H9 (cell line): ENCODE results near the gene PLXNA4. TPM values are rescaled to one million over a fixed set of nuclear protein-coding genes. Genes with fewer than 3 reads are reported as not detected.

Experiments
- DNase-seq: peaks from one replicate; pipeline ENCODE4 v3.0.0-alpha.2; 2017
- H2AFZ ChIP-seq: one replicate; pipeline ENCODE4 v1.6.1; 2013; ENCODE audit warnings: mild to moderate bottlenecking, low read length, control low read depth, moderate library complexity
- H2AK5ac ChIP-seq: 2 replicates; pipeline ENCODE4 v1.6.1; 2013; ENCODE audit warnings: low read length, control low read depth, mixed read lengths; ENCODE audit not compliant: insufficient read length
- H2BK120ac ChIP-seq: one replicate; pipeline ENCODE4 v1.6.1; 2013; ENCODE audit warnings: low read depth, mild to moderate bottlenecking, low read length, control low read depth, inconsistent platforms; ENCODE audit not compliant: poor library complexity, severe bottlenecking
- H2BK12ac ChIP-seq: 2 replicates; pipeline ENCODE4 v1.6.1; 2013; ENCODE audit warnings: low read length, control low read depth, mixed read lengths, low read depth; ENCODE audit not compliant: insufficient read length
- H2BK15ac ChIP-seq: 2 replicates; pipeline ENCODE4 v1.6.1; 2013; ENCODE audit warnings: low read depth, low read length, control low read depth
- H2BK20ac ChIP-seq: one replicate; pipeline ENCODE4 v1.6.1; 2013; ENCODE audit warnings: low read depth, mild to moderate bottlenecking, low read length, control low read depth, inconsistent platforms; ENCODE audit not compliant: poor library complexity, severe bottlenecking
- H2BK5ac ChIP-seq: 2 replicates; pipeline ENCODE4 v1.6.1; 2013; ENCODE audit warnings: low read length, control low read depth, mixed read lengths; ENCODE audit not compliant: insufficient read length
- H3K14ac ChIP-seq: 2 replicates; pipeline ENCODE4 v1.6.1; 2013; ENCODE audit warnings: low read length, control low read depth; ENCODE audit not compliant: insufficient read depth
- H3K18ac ChIP-seq: 2 replicates; pipeline ENCODE4 v1.6.1; 2013; ENCODE audit warnings: low read depth, mild to moderate bottlenecking, mixed read lengths, low read length, control low read depth; ENCODE audit not compliant: insufficient read length
- H3K23ac ChIP-seq: 2 replicates; pipeline ENCODE4 v1.6.1; 2013; ENCODE audit warnings: low read length, control low read depth, mixed read lengths, low read depth; ENCODE audit not compliant: insufficient read length
- H3K23me2 ChIP-seq: 2 replicates; pipeline ENCODE4 v1.6.1; 2013; ENCODE audit warnings: low read depth, mild to moderate bottlenecking, mixed read lengths, low read length, control low read depth; ENCODE audit not compliant: insufficient read length, poor library complexity, severe bottlenecking
- H3K27ac ChIP-seq: 2 replicates; pipeline ENCODE4 v1.5.1; 2013; ENCODE audit warnings: low read length, control low read depth, mixed read lengths, low read depth; ENCODE audit not compliant: insufficient read length
- H3K27me3 ChIP-seq: 2 replicates; pipeline ENCODE4 v1.6.1; 2013; ENCODE audit warnings: low read length, control low read depth, inconsistent platforms; ENCODE audit not compliant: insufficient read depth
- H3K4ac ChIP-seq: 2 replicates; pipeline ENCODE4 v1.6.1; 2013; ENCODE audit warnings: low read depth, mild to moderate bottlenecking, control low read depth, inconsistent platforms, low read length, moderate library complexity
- H3K4me1 ChIP-seq: 2 replicates; pipeline ENCODE4 v1.6.1; 2013; ENCODE audit warnings: low read length, control low read depth, inconsistent platforms; ENCODE audit not compliant: insufficient read depth
- H3K4me2 ChIP-seq: 2 replicates; pipeline ENCODE4 v1.6.1; 2013; ENCODE audit warnings: low read length, control low read depth, mixed read lengths; ENCODE audit not compliant: insufficient read length, insufficient read depth
- H3K56ac ChIP-seq: 2 replicates; pipeline ENCODE4 v1.6.1; 2013; ENCODE audit warnings: low read depth, mild to moderate bottlenecking, mixed read lengths, low read length, control low read depth; ENCODE audit not compliant: insufficient read length
- H3K79me1 ChIP-seq: 2 replicates; pipeline ENCODE4 v1.6.1; 2013; ENCODE audit warnings: low read depth, mild to moderate bottlenecking, moderate library complexity, low read length, control low read depth, inconsistent platforms; ENCODE audit not compliant: insufficient read depth, poor library complexity, severe bottlenecking
- H3K79me2 ChIP-seq: 2 replicates; pipeline ENCODE4 v1.6.1; 2013; ENCODE audit warnings: low read length, control low read depth, inconsistent platforms; ENCODE audit not compliant: insufficient read depth
- H3K9ac ChIP-seq: 2 replicates; pipeline ENCODE4 v1.6.1; 2013; ENCODE audit warnings: low read length, control low read depth, mixed read lengths; ENCODE audit not compliant: insufficient read length; ENCODE audit errors: extremely low read depth
- H3K9me3 ChIP-seq: one replicate; pipeline ENCODE4 v1.6.1; 2013; ENCODE audit warnings: low read depth, low read length, inconsistent platforms; ENCODE audit not compliant: control insufficient read depth
- H3T11ph ChIP-seq: one replicate; pipeline ENCODE4 v1.6.1; 2013; ENCODE audit warnings: mild to moderate bottlenecking, low read length, control low read depth, inconsistent platforms
- H4K20me1 ChIP-seq: one replicate; pipeline ENCODE4 v1.6.1; 2013; ENCODE audit not compliant: control insufficient read depth, insufficient read length, insufficient read depth
- H4K5ac ChIP-seq: 2 replicates; pipeline ENCODE4 v1.6.1; 2013; ENCODE audit warnings: low read depth, mild to moderate bottlenecking, mixed read lengths, low read length, control low read depth; ENCODE audit not compliant: insufficient read length
- H4K8ac ChIP-seq: replicated peaks from 2 replicates; pipeline ENCODE4 v1.6.1; 2013; ENCODE audit warnings: low read length, control low read depth, mixed read lengths, low read depth; ENCODE audit not compliant: insufficient read length
- H4K91ac ChIP-seq: 2 replicates; pipeline ENCODE4 v1.6.1; 2013; ENCODE audit warnings: low read depth, mild to moderate bottlenecking, moderate library complexity, mixed read lengths, low read length, control low read depth; ENCODE audit not compliant: insufficient read length
- H3K27ac Mint-ChIP-seq, 3 experiments: 2 replicates in 2 of 3; 3 replicates in 1 of 3; pipeline ENCODE4 v1.8.0; 2020 to 2021; ENCODE audit warnings: mixed read lengths in 3 of 3, mild to moderate bottlenecking in 1 of 3, moderate library complexity in 1 of 3
- H3K27me3 Mint-ChIP-seq: 2 replicates; pipeline ENCODE4 v1.8.0; 2021; ENCODE audit warnings: low read depth, mild to moderate bottlenecking, moderate library complexity, mixed read lengths
- H3K36me3 Mint-ChIP-seq, 3 experiments: 2 replicates in 2 of 3; 3 replicates in 1 of 3; pipeline ENCODE4 v1.8.0; 2020 to 2021; ENCODE audit warnings: low read depth in 3 of 3, mixed read lengths in 3 of 3; ENCODE audit not compliant: insufficient read depth in 1 of 3
- H3K4me1 Mint-ChIP-seq, 2 experiments: 2 replicates each; pipeline ENCODE4 v1.8.0; 2020; ENCODE audit warnings: mixed read lengths in 2 of 2
- H3K4me3 Mint-ChIP-seq, 2 experiments: 2 replicates in 1 of 2; 3 replicates in 1 of 2; pipeline ENCODE4 v1.8.0; 2020 to 2021; ENCODE audit warnings: mild to moderate bottlenecking in 2 of 2, mixed read lengths in 2 of 2, moderate library complexity in 1 of 2
- H3K9me3 Mint-ChIP-seq, 2 experiments: 2 replicates in 1 of 2; 3 replicates in 1 of 2; pipeline ENCODE4 v1.8.0; 2020; ENCODE audit warnings: mild to moderate bottlenecking in 2 of 2, mixed read lengths in 2 of 2, moderate library complexity in 1 of 2
- CTCF ChIP-seq: fragments of 200-600 bp; sonication (generic); conservative IDR thresholded peaks from 3 replicates; pipeline ENCODE4 v1.8.0; 2021; ENCODE audit warnings: antibody characterized with exemption, mild to moderate bottlenecking
- WGBS: extraction: QIAGEN DNeasy Blood & Tissue Kit; methylation state at CpG from one replicate; pipeline ENCODE4 v1.1.7; 2013; ENCODE audit warnings: missing lambda C conversion rate, low lambda C conversion rate, mixed read lengths; ENCODE audit not compliant: insufficient read length; ENCODE audit errors: extremely low coverage; 5-methylcytosine and 5-hydroxymethylcytosine counted together
- total RNA-seq: library from RNA; stranded (reverse); gene quantifications from 2 replicates; pipeline ENCODE4 v1.2.1, GENCODE V29; 2021

PLXNA4 gene
- total RNA-seq, 1 experiment from 2014 or later: 0.35 TPM

DNA sequence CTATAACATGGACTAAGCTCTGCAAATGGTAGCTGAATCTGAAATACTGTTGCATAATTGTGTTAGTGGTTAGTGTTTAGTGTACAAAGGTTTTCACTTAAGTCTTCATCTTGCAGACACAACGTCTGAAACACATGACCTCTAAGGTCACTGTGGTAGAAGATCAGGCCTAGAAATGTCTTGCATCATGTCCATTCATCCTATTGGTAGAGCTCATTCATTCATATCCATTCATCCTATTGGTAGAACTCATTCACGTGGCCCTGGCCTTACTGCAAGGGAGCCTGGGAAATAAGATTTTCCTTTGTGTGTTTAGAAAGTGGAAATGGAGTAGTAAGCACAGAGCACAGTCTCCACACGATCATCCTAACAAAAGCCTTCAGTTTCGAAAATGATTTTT, 485.8 kb downstream of the PLXNA4 start:
- H3T11ph ChIP-seq: no peak overlapping the region
- no peak overlapping the region for H3K23ac ChIP-seq
- no peak overlapping the region for H3K4ac ChIP-seq
- no peak overlapping the region for H3K14ac ChIP-seq
- no peaks in the 10 kb centered on the region for H3K9me3 ChIP-seq
- no peaks in the 10 kb centered on the region for H3K23me2 ChIP-seq
- H3K79me1 ChIP-seq: no peaks in the 10 kb centered on the region
- H3K27me3 ChIP-seq: no peaks in the 10 kb centered on the region
- H3K79me2 ChIP-seq: no peaks in the 10 kb centered on the region
- no peaks in the 10 kb centered on the region for H3K36me3 Mint-ChIP-seq
- no peak overlapping the region for H2AK5ac ChIP-seq
- H3K27ac ChIP-seq: no peak overlapping the region
- no peak overlapping the region for H3K56ac ChIP-seq
- H2BK15ac ChIP-seq: no peak overlapping the region
- no peak overlapping the region for H2BK5ac ChIP-seq
- no peak overlapping the region for H4K8ac ChIP-seq
- H2AFZ ChIP-seq: no peak overlapping the region
- H3K18ac ChIP-seq: no peak overlapping the region
- H3K9me3 Mint-ChIP-seq: no peaks in the 10 kb centered on the region
- H4K91ac ChIP-seq: no peak overlapping the region
- no peak overlapping the region for H3K4me3 Mint-ChIP-seq
- H3K9ac ChIP-seq: no peak overlapping the region
- peaks cover 8% of the 10 kb centered on the region for H3K27me3 Mint-ChIP-seq
- H3K4me1 ChIP-seq: no peaks in the 10 kb centered on the region
- H2BK120ac ChIP-seq: no peak overlapping the region
- H3K4me2 ChIP-seq: no peak overlapping the region
- no peak for TF ChIP-seq CTCF
- H4K5ac ChIP-seq: no peak overlapping the region
- DNase-seq: no peak
- H3K27ac Mint-ChIP-seq: no peak overlapping the region
- no CpG with 5 or more reads among the region's 4 CpGs for WGBS
- peaks cover 0 to 5% of the 10 kb centered on the region in 2 experiments; a peak in 1 of 4 replicates for H3K4me1 Mint-ChIP-seq
- H4K20me1 ChIP-seq: no peaks in the 10 kb centered on the region
- H2BK20ac ChIP-seq: no peak overlapping the region
- H2BK12ac ChIP-seq: no peak overlapping the region
